Fibroblast of lung (primary cell): ENCODE data around the gene RNF217. TPM values are rescaled to one million over a fixed set of nuclear protein-coding genes. Genes with fewer than 3 reads are reported as not detected.
"Not testable (repeated sequence)": the region's sequence is repeated elsewhere in the genome, so short reads cannot be mapped to it uniquely, and the experiment has no call there.

ENCODE experiments used
- DNase-seq, 2 donors: peaks; one replicate each; pipeline versions ENCODE4 v3.0.0 to v3.0.0-alpha.2; 2010; ENCODE audit warnings: low read depth in 2 of 2
- H2AFZ ChIP-seq: 2 replicates; pipeline ENCODE4 v1.5.1; 2012; ENCODE audit warnings: low read length, control low read depth, inconsistent platforms
- H3K27ac ChIP-seq: 2 replicates; pipeline ENCODE4 v1.5.1; 2011; ENCODE audit warnings: low read length, control low read depth; ENCODE audit not compliant: insufficient read depth
- H3K27me3 ChIP-seq: 2 replicates; pipeline ENCODE4 v1.5.1; 2011; ENCODE audit warnings: mild to moderate bottlenecking, low read length; ENCODE audit not compliant: control insufficient read depth, insufficient read depth
- H3K36me3 ChIP-seq: 2 replicates; pipeline ENCODE4 v1.5.1; 2011; ENCODE audit warnings: low read length; ENCODE audit not compliant: control insufficient read depth, insufficient read depth
- H3K4me1 ChIP-seq: 2 replicates; pipeline ENCODE4 v1.5.1; 2011; ENCODE audit warnings: low read length; ENCODE audit not compliant: control insufficient read depth, insufficient read depth; ENCODE audit errors: extremely low read depth
- H3K4me2 ChIP-seq: 2 replicates; pipeline ENCODE4 v1.5.1; 2011; ENCODE audit warnings: low read length, control low read depth; ENCODE audit not compliant: insufficient read depth; ENCODE audit errors: extremely low read depth
- H3K4me3 ChIP-seq, 4 experiments: fragments of 200-600 bp in 1 of 4; sonication (generic) in 1 of 4; replicated peaks in 1 of 4; 2 replicates each; pipeline ENCODE4 v1.5.1; 2011 to 2016; ENCODE audit warnings: low read length in 4 of 4, low read depth in 3 of 4, mild to moderate bottlenecking in 3 of 4, control low read depth in 2 of 4, inconsistent platforms in 1 of 4, mixed read lengths in 1 of 4; ENCODE audit not compliant: insufficient read depth in 1 of 4; ENCODE audit errors: control extremely low read depth in 1 of 4
- H3K79me2 ChIP-seq: 2 replicates; pipeline ENCODE4 v1.5.1; 2012; ENCODE audit warnings: mild to moderate bottlenecking, low read length, inconsistent platforms; ENCODE audit not compliant: control insufficient read depth, insufficient read depth
- H3K9ac ChIP-seq: 2 replicates; pipeline ENCODE4 v1.5.1; 2011; ENCODE audit warnings: mild to moderate bottlenecking, low read length, control low read depth; ENCODE audit not compliant: insufficient read depth
- H3K9me3 ChIP-seq: 2 replicates; pipeline ENCODE4 v1.5.1; 2012; ENCODE audit warnings: low read depth, low read length; ENCODE audit not compliant: control insufficient read depth, insufficient read depth
- H4K20me1 ChIP-seq: 2 replicates; pipeline ENCODE4 v1.5.1; 2011; ENCODE audit warnings: low read length; ENCODE audit not compliant: control insufficient read depth, insufficient read depth; ENCODE audit errors: extremely low read depth
- EZH2 ChIP-seq: IDR thresholded peaks from 2 replicates; pipeline ENCODE4 v1.5.1; 2012; ENCODE audit warnings: low read length, control low read depth, mild to moderate bottlenecking; ENCODE audit errors: missing control alignments
- polyA plus RNA-seq, 2 donors: library from polyadenylated mRNA; depleted of rRNA in 1 of 2; stranded (reverse) in 1 of 2; unstranded in 1 of 2; fragments of >200 nt; gene quantifications; 2 replicates each; pipeline ENCODE4 v1.2.1, GENCODE V29; 2011 to 2012; ENCODE audit warnings: missing spikeins in 1 of 2
- total RNA-seq: library from RNA; depleted of rRNA; stranded (reverse); fragments of >200 nt; gene quantifications from 2 replicates; pipeline ENCODE4 v1.2.1, GENCODE V29; 2014
- TF ChIP-seq, protein P1 (sequence below), 2 donors: IDR thresholded peaks in 1 of 2; conservative IDR thresholded peaks in 1 of 2; 1 replicate in 1 of 2; 2 replicates in 1 of 2; pipeline ENCODE4 v1.5.1; 2011 to 2012; ENCODE audit warnings: low read length in 2 of 2, control low read depth in 1 of 2, inconsistent platforms in 1 of 2, low read depth in 1 of 2, mild to moderate bottlenecking in 1 of 2

RNF217 gene
- total and polyA plus RNA-seq, 2 donors (not counting 1 experiment from before 2014, with no cell fraction given), result 13.2 to 19.5 TPM

DNA sequence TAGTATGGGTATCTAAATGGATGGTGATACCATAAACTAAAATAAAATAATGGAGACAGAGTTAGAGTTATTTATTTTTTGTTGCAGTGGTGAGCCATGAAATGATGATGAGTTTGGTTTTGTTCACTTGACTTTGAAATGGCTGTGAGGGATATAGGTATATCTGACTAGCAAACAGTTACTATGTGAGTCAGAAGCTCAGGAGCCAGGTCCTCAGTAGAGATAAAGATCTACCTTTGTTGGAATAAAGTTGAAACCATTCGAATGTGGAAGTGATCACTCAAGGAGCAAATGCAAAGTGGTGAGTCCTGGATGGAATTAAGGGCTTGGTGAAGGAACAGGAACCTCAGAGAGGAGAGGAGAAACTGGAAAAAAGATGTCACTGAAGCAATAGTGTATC, 105.3 kb downstream of the RNF217 start:
- Histone ChIP-seq H3K4me3 (no peak overlapping the region), H3K79me2 (no peaks in the 10 kb centered on the region), H2AFZ (no peak overlapping the region), H3K9me3 (no peaks in the 10 kb centered on the region), H3K4me1 (no peaks in the 10 kb centered on the region), H4K20me1 (no peaks in the 10 kb centered on the region), H3K27me3 (no peaks in the 10 kb centered on the region), H3K4me2 (no peak overlapping the region), H3K27ac (no peak overlapping the region), H3K9ac (no peak overlapping the region), H3K36me3 (no peaks in the 10 kb centered on the region)
- TF ChIP-seq, protein P1, sequence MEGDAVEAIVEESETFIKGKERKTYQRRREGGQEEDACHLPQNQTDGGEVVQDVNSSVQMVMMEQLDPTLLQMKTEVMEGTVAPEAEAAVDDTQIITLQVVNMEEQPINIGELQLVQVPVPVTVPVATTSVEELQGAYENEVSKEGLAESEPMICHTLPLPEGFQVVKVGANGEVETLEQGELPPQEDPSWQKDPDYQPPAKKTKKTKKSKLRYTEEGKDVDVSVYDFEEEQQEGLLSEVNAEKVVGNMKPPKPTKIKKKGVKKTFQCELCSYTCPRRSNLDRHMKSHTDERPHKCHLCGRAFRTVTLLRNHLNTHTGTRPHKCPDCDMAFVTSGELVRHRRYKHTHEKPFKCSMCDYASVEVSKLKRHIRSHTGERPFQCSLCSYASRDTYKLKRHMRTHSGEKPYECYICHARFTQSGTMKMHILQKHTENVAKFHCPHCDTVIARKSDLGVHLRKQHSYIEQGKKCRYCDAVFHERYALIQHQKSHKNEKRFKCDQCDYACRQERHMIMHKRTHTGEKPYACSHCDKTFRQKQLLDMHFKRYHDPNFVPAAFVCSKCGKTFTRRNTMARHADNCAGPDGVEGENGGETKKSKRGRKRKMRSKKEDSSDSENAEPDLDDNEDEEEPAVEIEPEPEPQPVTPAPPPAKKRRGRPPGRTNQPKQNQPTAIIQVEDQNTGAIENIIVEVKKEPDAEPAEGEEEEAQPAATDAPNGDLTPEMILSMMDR (conservative IDR thresholded peaks at IDR 0.05 in 1 of 2, IDR thresholded peaks at IDR 0.05 in 1 of 2; ENCODE audit: low read depth in 1 of 2, low read length in 2 of 2), result peak in 1 of 2 donors; percentile 1
- TF ChIP-seq EZH2, result no peak
- DNase-seq, result no peak

DNA sequence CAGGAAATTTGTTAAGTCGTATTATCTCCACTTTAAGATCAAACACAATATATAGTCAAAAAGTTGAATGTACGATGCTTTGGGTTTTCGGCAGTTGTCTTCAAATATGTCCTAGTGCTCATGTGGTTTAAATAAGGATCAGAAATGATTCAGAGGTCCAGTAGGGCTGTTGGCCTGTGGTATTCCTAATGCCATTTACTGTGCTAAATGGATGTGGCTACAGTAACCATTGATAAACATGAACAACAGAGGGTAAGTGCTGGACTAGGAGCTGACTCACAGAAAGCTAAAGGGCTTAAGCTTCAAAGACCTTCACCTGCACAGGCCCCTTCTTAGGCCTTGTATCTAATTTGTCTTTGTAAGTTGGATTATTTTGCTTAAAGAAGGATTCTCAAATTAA, 110.8 kb downstream of the RNF217 start:
- Histone ChIP-seq H3K9me3 (no peaks in the 10 kb centered on the region), H3K4me3 (no peak overlapping the region), H3K79me2 (no peaks in the 10 kb centered on the region), H3K27me3 (no peaks in the 10 kb centered on the region), H3K4me1 (no peaks in the 10 kb centered on the region), H3K36me3 (no peaks in the 10 kb centered on the region), H4K20me1 (no peaks in the 10 kb centered on the region), H3K4me2 (no peak overlapping the region), H3K9ac (no peak overlapping the region), H2AFZ (no peak overlapping the region), H3K27ac (no peak overlapping the region)
- no peak for TF ChIP-seq EZH2
- TF ChIP-seq, protein P1 (conservative IDR thresholded peaks at IDR 0.05 in 1 of 2, IDR thresholded peaks at IDR 0.05 in 1 of 2; ENCODE audit: low read depth in 1 of 2, low read length in 2 of 2), result no peak
- DNase-seq, result peak in 1 of 2 donors; percentile 15

DNA sequence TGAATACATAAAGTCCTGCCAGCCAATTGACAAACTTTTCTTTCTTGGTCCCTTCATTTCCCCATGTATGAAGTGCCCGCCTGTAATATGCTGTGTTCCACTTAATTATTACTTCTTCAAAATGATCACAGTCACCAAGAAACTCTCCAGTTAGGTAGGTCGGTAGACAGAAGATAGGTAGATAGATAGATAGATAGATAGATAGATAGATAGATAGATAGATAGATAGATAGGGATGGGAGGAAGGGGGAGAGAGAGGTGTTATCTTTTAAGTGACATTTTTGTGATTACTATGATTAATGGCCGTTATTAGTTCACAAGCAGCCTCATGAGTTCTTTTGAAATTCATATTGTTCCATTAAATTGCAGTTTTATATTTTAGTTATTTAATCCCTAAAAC, 111.9 kb downstream of the RNF217 start:
- Histone ChIP-seq H3K27me3 (no peaks in the 10 kb centered on the region), H3K27ac (no peak overlapping the region), H3K4me2 (no peak overlapping the region), H3K9ac (no peak overlapping the region), H4K20me1 (no peaks in the 10 kb centered on the region), H3K36me3 (no peaks in the 10 kb centered on the region), H3K79me2 (no peaks in the 10 kb centered on the region), H2AFZ (no peak overlapping the region), H3K9me3 (no peaks in the 10 kb centered on the region), H3K4me3 (no peak overlapping the region), H3K4me1 (no peaks in the 10 kb centered on the region)
- TF ChIP-seq, protein P1 (conservative IDR thresholded peaks at IDR 0.05 in 1 of 2, IDR thresholded peaks at IDR 0.05 in 1 of 2; ENCODE audit: low read depth in 1 of 2, low read length in 2 of 2), result no peak
- no peak for TF ChIP-seq EZH2
- no peak for DNase-seq

DNA sequence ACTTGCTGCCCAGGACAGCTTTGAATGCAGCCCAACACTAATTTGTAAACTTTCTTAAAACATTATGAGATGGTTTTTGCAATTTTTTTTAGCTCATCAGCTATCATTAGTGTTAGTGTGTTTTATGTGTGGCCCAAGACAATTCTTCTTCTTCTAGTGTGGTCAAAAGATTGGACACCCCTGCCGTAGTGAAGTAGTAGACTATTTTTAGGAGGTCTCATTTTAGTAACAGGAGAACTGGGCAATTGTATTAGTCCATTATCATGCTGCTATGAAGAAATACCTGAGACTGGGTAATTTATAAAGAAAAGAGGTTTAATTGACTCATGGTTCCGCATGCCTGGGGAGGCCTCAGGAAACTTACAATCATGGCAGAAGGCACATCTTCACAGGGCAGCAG, 112.8 kb downstream of the RNF217 start:
- H3K9me3 ChIP-seq, H2AFZ ChIP-seq, H3K4me1 ChIP-seq, H3K79me2 ChIP-seq, H4K20me1 ChIP-seq, H3K4me2 ChIP-seq, DNase-seq, H3K4me3 ChIP-seq, H3K27ac ChIP-seq, H3K36me3 ChIP-seq, H3K9ac ChIP-seq, H3K27me3 ChIP-seq: not testable (repeated sequence)
